ENCODE measurements around the gene DGUOK.

The DGUOK gene

GRCh38 chr2:74003494-74004211 is 77.0 kb downstream of the DGUOK start:
- Histone ChIP-seq H3K36me3 (peaks cover 36% of the 10 kb centered on the region), H3K9me3 (no peaks in the 10 kb centered on the region), H3K4me1 (ENCODE audit: control insufficient read depth in 1 of 2, insufficient read depth in 1 of 2, low read depth in 1 of 2, low read length in 1 of 2) (peaks cover 16 to 35% of the 10 kb centered on the region in 2 experiments), H3K4me3 (ENCODE audit: low read depth in 1 of 2, low read length in 1 of 2) (no peak overlapping the region), H3K27me3 (peaks cover 21% of the 10 kb centered on the region), H3K27ac (no peak overlapping the region)
- no peak for TF ChIP-seq CTCF (IDR thresholded peaks at IDR 0.05)

- peaks cover 16 to 35% of the 10 kb centered on the region in 2 experiments for H3K4me1 ChIP-seq (ENCODE audit: control insufficient read depth in 1 of 2, insufficient read depth in 1 of 2, low read depth in 1 of 2, low read length in 1 of 2)
- H3K27ac ChIP-seq = no peak overlapping the region
- no peak overlapping the region for H3K4me3 ChIP-seq (ENCODE audit: low read depth in 1 of 2, low read length in 1 of 2)
- H3K36me3 ChIP-seq = peaks cover 37% of the 10 kb centered on the region
- H3K9me3 ChIP-seq = no peaks in the 10 kb centered on the region
- no peak for TF ChIP-seq CTCF (IDR thresholded peaks at IDR 0.05)
- peaks cover 21% of the 10 kb centered on the region for H3K27me3 ChIP-seq
Measured at GRCh38 chr2:74004212-74005182, 77.8 kb downstream of the DGUOK start.

GRCh38 chr2:74005786-74006185 is 79.1 kb downstream of the DGUOK start:
- Histone ChIP-seq H3K36me3 (peaks cover 47% of the 10 kb centered on the region), H3K9me3 (no peaks in the 10 kb centered on the region), H3K27me3 (peaks cover 21% of the 10 kb centered on the region), H3K27ac (no peak overlapping the region), H3K4me1 (ENCODE audit: control insufficient read depth in 1 of 2, insufficient read depth in 1 of 2, low read depth in 1 of 2, low read length in 1 of 2) (peaks cover 16 to 29% of the 10 kb centered on the region in 2 experiments), H3K4me3 (ENCODE audit: low read depth in 1 of 2, low read length in 1 of 2) (no peak overlapping the region)
- no peak for TF ChIP-seq CTCF (IDR thresholded peaks at IDR 0.05)

GRCh38 chr2:74006459-74006858 is 79.8 kb downstream of the DGUOK start:
- peaks cover 14 to 22% of the 10 kb centered on the region in 2 experiments for H3K4me1 ChIP-seq (ENCODE audit: control insufficient read depth in 1 of 2, insufficient read depth in 1 of 2, low read depth in 1 of 2, low read length in 1 of 2)
- peaks cover 15% of the 10 kb centered on the region for H3K27me3 ChIP-seq
- H3K9me3 ChIP-seq = no peaks in the 10 kb centered on the region
- peaks cover 47% of the 10 kb centered on the region for H3K36me3 ChIP-seq
- no peak overlapping the region for H3K27ac ChIP-seq
- TF ChIP-seq CTCF (IDR thresholded peaks at IDR 0.05) = no peak
- H3K4me3 ChIP-seq (ENCODE audit: low read depth in 1 of 2, low read length in 1 of 2) = no peak overlapping the region

GRCh38 chr2:74007121-74007520 is 80.4 kb downstream of the DGUOK start:
- peaks cover 9% of the 10 kb centered on the region for H3K27me3 ChIP-seq
- peak overlapping the region; percentile 10 for H3K27ac ChIP-seq
- peaks cover 7 to 16% of the 10 kb centered on the region in 2 experiments for H3K4me1 ChIP-seq (ENCODE audit: control insufficient read depth in 1 of 2, insufficient read depth in 1 of 2, low read depth in 1 of 2, low read length in 1 of 2)
- H3K9me3 ChIP-seq = no peaks in the 10 kb centered on the region
- peaks cover 47% of the 10 kb centered on the region for H3K36me3 ChIP-seq
- no peak overlapping the region for H3K4me3 ChIP-seq (ENCODE audit: low read depth in 1 of 2, low read length in 1 of 2)
- no peak for TF ChIP-seq CTCF (IDR thresholded peaks at IDR 0.05)
